Measurements from ENCODE around the gene KDELR1. TPM values are rescaled to one million over a fixed set of nuclear protein-coding genes. Genes with fewer than 3 reads are reported as not detected.
"Not testable (repeated sequence)": the region's sequence is repeated elsewhere in the genome, so short reads cannot be mapped to it uniquely, and the experiment has no call there.

Gene KDELR1
- total and polyA plus RNA-seq, 7 donors, result 37.0 to 71.0 (median 56.5) TPM

DNA sequence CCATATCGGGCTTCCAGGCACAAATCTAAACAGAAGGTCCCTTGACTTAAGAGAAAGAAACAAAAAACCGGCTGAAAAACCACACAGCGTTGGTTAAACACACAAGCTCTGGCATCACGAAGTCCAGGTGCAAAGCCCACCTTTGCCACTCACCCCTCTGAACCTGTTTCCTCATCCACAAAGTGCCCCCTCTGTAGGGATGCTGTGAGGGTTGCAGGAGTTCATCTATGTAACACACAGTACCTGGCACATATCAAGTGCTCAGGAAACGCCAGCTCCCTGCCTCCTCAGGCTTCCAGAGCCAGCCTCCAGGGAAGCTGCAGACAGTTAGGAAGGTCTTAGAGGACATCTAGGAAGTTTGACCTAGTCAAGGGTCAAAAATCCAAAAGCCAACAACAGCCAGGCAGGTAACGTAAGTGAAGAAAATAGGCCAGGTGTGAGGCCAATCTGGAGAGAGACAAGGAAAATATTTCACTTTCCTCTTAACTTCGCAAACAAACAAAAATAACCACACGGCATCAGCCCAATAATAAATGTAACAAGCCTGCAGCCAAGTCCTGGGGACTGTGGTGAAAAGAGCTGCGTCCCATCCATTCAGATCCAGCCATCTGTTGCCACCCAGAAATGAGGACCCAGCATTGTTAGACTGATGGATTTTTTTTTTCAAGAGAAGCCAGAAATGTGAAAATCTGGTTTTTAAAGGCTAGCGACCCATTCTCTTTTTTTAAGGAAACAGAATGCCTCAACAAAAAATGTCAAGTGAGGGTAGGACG is 10.0 kb downstream of the KDELR1 start:
- H3K27me3 ChIP-seq (ENCODE audit: insufficient read depth in 3 of 3, low read length in 2 of 3), result no peaks in the 10 kb centered on the region
- H3K9me3 ChIP-seq, result no peaks in the 10 kb centered on the region
- no peak overlapping the region for H3K27ac ChIP-seq
- DNase-seq (no peak), ATAC-seq (no peak)
- H3K36me3 ChIP-seq (ENCODE audit: insufficient read depth in 1 of 2, low read depth in 1 of 2), result peaks cover 2 to 61% of the 10 kb centered on the region in 2 donors
- TF ChIP-seq, protein P1, sequence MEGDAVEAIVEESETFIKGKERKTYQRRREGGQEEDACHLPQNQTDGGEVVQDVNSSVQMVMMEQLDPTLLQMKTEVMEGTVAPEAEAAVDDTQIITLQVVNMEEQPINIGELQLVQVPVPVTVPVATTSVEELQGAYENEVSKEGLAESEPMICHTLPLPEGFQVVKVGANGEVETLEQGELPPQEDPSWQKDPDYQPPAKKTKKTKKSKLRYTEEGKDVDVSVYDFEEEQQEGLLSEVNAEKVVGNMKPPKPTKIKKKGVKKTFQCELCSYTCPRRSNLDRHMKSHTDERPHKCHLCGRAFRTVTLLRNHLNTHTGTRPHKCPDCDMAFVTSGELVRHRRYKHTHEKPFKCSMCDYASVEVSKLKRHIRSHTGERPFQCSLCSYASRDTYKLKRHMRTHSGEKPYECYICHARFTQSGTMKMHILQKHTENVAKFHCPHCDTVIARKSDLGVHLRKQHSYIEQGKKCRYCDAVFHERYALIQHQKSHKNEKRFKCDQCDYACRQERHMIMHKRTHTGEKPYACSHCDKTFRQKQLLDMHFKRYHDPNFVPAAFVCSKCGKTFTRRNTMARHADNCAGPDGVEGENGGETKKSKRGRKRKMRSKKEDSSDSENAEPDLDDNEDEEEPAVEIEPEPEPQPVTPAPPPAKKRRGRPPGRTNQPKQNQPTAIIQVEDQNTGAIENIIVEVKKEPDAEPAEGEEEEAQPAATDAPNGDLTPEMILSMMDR (IDR thresholded peaks at IDR 0.05), result no peak
- intact Hi-C loops (cut with DNase I), result no loop called here
- H3K4me3 ChIP-seq, result no peak overlapping the region
- H3K4me1 ChIP-seq, result no peaks in the 10 kb centered on the region
- 81 to 90% (median 84%) methylated on average over 11 of the region's 11 CpGs for WGBS, 3 donors

DNA sequence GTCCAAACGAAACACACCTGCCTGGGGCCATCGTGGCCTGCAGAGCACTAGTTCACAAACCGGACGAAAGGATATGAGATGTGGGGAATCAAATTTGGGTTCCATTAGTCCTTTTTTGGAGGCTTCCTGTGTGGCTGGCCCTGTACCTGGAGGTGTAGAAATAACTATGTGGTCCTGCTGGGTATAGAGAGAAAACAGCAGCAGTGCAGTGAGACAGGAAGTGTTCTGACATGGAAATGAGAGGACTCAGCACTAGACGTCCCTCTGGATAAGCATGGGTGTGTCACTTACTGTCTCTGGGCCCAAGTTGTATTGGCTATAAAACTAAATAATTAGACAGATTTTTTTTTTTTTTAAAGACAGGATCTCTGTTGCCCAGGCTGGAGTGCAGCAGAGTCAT is 12.3 kb downstream of the KDELR1 start:
- no peaks in the 10 kb centered on the region for H3K27me3 ChIP-seq (ENCODE audit: insufficient read depth in 3 of 3, low read length in 2 of 3)
- no peak overlapping the region for H3K4me3 ChIP-seq
- no peak for DNase-seq
- TF ChIP-seq, protein P1 (IDR thresholded peaks at IDR 0.05), result no peak
- 77 to 86% (median 84%) methylated on average over 5 of the region's 5 CpGs for WGBS, 3 donors
- H3K27ac ChIP-seq, result no peak overlapping the region
- intact Hi-C loops (cut with DNase I), result no loop called here
- H3K36me3 ChIP-seq (ENCODE audit: insufficient read depth in 1 of 2, low read depth in 1 of 2), result peaks cover 2 to 38% of the 10 kb centered on the region in 2 donors
- H3K9me3 ChIP-seq, result no peaks in the 10 kb centered on the region
- H3K4me1 ChIP-seq, result no peaks in the 10 kb centered on the region
- ATAC-seq, result no peak

DNA sequence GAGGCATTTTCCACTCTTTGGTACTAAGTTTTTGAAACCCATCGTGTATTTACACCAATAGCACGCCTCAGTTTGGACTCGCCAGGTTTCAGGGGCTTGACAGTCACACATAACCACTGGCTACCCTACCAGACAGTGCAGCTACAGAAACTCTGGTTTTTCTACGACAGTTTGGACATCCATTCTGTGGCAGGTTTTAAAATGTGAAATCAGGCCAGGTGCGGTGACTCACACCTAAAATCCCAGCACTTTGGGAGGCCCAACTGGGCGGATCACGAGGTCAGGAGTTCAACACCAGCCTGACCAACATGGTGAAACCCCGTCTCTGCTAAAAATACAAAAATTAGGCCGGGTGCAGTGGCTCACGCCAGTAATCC is 13.2 kb downstream of the KDELR1 start:
- intact Hi-C loops (cut with DNase I), result no loop called here
- TF ChIP-seq, protein P1 (IDR thresholded peaks at IDR 0.05), result no peak
- Histone ChIP-seq H3K4me1 (no peaks in the 10 kb centered on the region), H3K27ac (no peak overlapping the region), H3K27me3 (ENCODE audit: insufficient read depth in 3 of 3, low read length in 2 of 3) (no peaks in the 10 kb centered on the region), H3K4me3 (no peak overlapping the region), H3K36me3 (ENCODE audit: insufficient read depth in 1 of 2, low read depth in 1 of 2) (peaks cover 2 to 29% of the 10 kb centered on the region in 2 donors), H3K9me3 (no peaks in the 10 kb centered on the region)
- ATAC-seq (no peak), DNase-seq (no peak)
- WGBS, 3 donors, result 87 to 89% (median 88%) methylated on average over 10 of the region's 10 CpGs

DNA sequence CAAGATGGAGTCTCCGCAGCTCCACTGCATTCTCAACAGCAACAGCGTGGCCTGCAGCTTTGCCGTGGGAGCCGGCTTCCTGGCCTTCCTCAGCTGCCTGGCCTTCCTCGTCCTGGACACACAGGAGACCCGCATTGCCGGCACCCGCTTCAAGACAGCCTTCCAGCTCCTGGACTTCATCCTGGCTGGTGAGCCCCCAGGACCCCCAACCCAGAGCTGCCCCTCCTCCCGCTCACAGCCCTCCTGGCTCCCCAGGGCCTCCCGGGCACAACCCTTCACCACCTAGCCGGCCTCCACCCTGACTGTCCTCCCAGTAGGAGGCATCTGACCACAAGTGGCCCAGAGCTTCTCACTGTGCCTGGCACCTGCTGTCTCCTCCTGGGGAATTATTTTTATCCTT is 17.8 kb downstream of the KDELR1 start:
- 81 to 88% (median 87%) methylated on average over 11 of the region's 11 CpGs for WGBS, 3 donors
- H3K9me3 ChIP-seq, result no peaks in the 10 kb centered on the region
- no peak overlapping the region for H3K4me3 ChIP-seq
- TF ChIP-seq, protein P1 (IDR thresholded peaks at IDR 0.05), result no peak
- H3K36me3 ChIP-seq (ENCODE audit: insufficient read depth in 1 of 2, low read depth in 1 of 2), result no peaks in the 10 kb centered on the region
- no peaks in the 10 kb centered on the region for H3K4me1 ChIP-seq
- DNase-seq (no peak), ATAC-seq (no peak)
- no peak overlapping the region for H3K27ac ChIP-seq
- H3K27me3 ChIP-seq (ENCODE audit: insufficient read depth in 3 of 3, low read length in 2 of 3), result no peaks in the 10 kb centered on the region
- intact Hi-C loops (cut with DNase I), result no loop called here

DNA sequence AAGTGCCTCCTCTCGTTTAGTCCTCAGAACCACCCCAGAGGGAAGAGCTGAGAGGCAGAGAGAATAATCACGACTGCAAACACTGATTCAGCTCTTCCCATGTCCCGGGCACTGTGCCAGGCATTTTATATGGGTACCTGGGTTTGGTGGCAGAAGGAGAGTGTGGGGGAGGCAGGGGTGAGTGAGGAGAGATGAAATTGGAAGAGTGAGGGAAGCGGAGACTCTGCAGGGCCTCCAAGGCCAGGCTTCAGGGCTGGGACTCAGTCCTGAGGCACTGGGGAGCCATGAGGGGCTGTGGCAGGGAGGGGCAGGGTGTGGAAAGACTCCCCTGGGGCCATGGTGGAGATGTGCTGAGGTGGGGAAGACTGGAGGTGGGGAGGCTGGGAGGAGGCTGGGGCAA is 18.4 kb downstream of the KDELR1 start:
- Histone ChIP-seq H3K27me3 (ENCODE audit: insufficient read depth in 3 of 3, low read length in 2 of 3) (no peaks in the 10 kb centered on the region), H3K4me3 (no peak overlapping the region), H3K36me3 (ENCODE audit: insufficient read depth in 1 of 2, low read depth in 1 of 2) (no peaks in the 10 kb centered on the region), H3K9me3 (no peaks in the 10 kb centered on the region), H3K27ac (no peak overlapping the region), H3K4me1 (no peaks in the 10 kb centered on the region)
- intact Hi-C loops (cut with DNase I), result no loop called here
- ATAC-seq (no peak), DNase-seq (no peak)
- TF ChIP-seq, protein P1 (IDR thresholded peaks at IDR 0.05), result no peak
- WGBS, 3 donors, result 55 to 64% (median 61%) methylated on average over 4 of the region's 4 CpGs

DNA sequence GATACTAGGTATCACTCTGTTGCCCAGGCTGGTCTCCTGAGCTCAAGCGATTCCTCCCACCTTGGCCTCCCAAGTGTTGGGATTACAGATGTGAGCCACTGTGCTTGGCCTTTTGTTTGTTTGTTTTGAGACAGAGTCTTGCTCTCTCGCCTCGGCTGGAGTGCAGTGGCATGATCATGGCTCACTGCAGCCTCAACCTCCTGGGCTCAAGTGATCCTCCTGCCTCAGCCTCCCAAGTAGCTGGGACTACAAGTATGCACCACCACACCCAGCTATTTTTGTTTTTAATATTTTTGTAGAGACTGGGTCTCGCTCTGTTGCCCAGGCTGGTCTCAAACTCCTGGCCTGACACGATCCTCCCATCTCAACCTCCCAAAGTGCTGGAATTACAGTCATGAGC is 19.6 kb downstream of the KDELR1 start:
- 93 to 96% (median 96%) methylated on average over 5 of the region's 5 CpGs for WGBS, 3 donors
- H3K4me3 ChIP-seq; H3K36me3 ChIP-seq (ENCODE audit: insufficient read depth in 1 of 2, low read depth in 1 of 2); H3K9me3 ChIP-seq; H3K27me3 ChIP-seq (ENCODE audit: insufficient read depth in 3 of 3, low read length in 2 of 3); H3K4me1 ChIP-seq; ATAC-seq; intact Hi-C loops (cut with DNase I); DNase-seq; H3K27ac ChIP-seq: not testable (repeated sequence)

Data from psoas muscle (tissue), 8 donors.